ENCODE data around the gene LURAP1L. TPM values are rescaled to one million over a fixed set of nuclear protein-coding genes. Genes with fewer than 3 reads are reported as not detected.

LURAP1L gene
- total and polyA plus RNA-seq, 5 donors from 2014 or later = not detected

- no peaks in the 10 kb centered on the region for H3K4me1 ChIP-seq (ENCODE audit: control insufficient read depth, insufficient read depth, low read length, poor library complexity, severe bottlenecking)
- Mint-ChIP-seq H3K36me3 (no peaks in the 10 kb centered on the region), H3K4me1 (no peaks in the 10 kb centered on the region), H3K9me3 (peaks cover 0 to 6% (median 2%) of the 10 kb centered on the region in 7 donors), H3K27me3 (no peaks in the 10 kb centered on the region), H3K27ac (no peak overlapping the region), H3K4me3 (no peak overlapping the region)
- H3K27me3 ChIP-seq (ENCODE audit: control insufficient read depth, insufficient read depth, low read length) = no peaks in the 10 kb centered on the region
- H3K9me3 ChIP-seq (ENCODE audit: control insufficient read depth in 2 of 2, low read length in 2 of 2) = no peaks in the 10 kb centered on the region
- no peak overlapping the region for H3K27ac ChIP-seq (ENCODE audit: insufficient read depth, low read length, poor library complexity, severe bottlenecking)
- DNase-seq (no peak), ATAC-seq (ENCODE audit: low read depth in 2 of 2) (no peak)
- H3K36me3 ChIP-seq (ENCODE audit: control insufficient read depth, insufficient read depth, low read length) = no peaks in the 10 kb centered on the region
- no peak overlapping the region for H3K4me3 ChIP-seq (ENCODE audit: low read depth, low read length)
Measured at GRCh38 chr9:12826924-12827565, 52.2 kb downstream of the LURAP1L start.

- Histone ChIP-seq H3K4me3 (ENCODE audit: low read depth, low read length) (no peak overlapping the region), H3K4me1 (ENCODE audit: control insufficient read depth, insufficient read depth, low read length, poor library complexity, severe bottlenecking) (no peaks in the 10 kb centered on the region), H3K36me3 (ENCODE audit: control insufficient read depth, insufficient read depth, low read length) (no peaks in the 10 kb centered on the region), H3K27me3 (ENCODE audit: control insufficient read depth, insufficient read depth, low read length) (no peaks in the 10 kb centered on the region), H3K27ac (ENCODE audit: insufficient read depth, low read length, poor library complexity, severe bottlenecking) (no peak overlapping the region), H3K9me3 (ENCODE audit: control insufficient read depth in 2 of 2, low read length in 2 of 2) (peaks cover 2 to 9% of the 10 kb centered on the region in 2 experiments)
- H3K36me3 Mint-ChIP-seq = no peaks in the 10 kb centered on the region
- no peaks in the 10 kb centered on the region for H3K4me1 Mint-ChIP-seq
- H3K9me3 Mint-ChIP-seq = peaks cover 0 to 18% (median 7%) of the 10 kb centered on the region in 7 donors
- H3K4me3 Mint-ChIP-seq = no peak overlapping the region
- no peak for ATAC-seq (ENCODE audit: low read depth in 2 of 2)
- H3K27ac Mint-ChIP-seq = no peak overlapping the region
- DNase-seq = no peak
- H3K27me3 Mint-ChIP-seq = no peaks in the 10 kb centered on the region
Measured at GRCh38 chr9:12833701-12834100, 58.9 kb downstream of the LURAP1L start.

- DNase-seq = no peak
- Mint-ChIP-seq H3K4me3 (no peak overlapping the region), H3K27me3 (no peaks in the 10 kb centered on the region), H3K36me3 (no peaks in the 10 kb centered on the region), H3K27ac (no peak overlapping the region), H3K9me3 (peaks cover 0 to 30% (median 9%) of the 10 kb centered on the region in 7 donors), H3K4me1 (no peaks in the 10 kb centered on the region)
- Histone ChIP-seq H3K27me3 (ENCODE audit: control insufficient read depth, insufficient read depth, low read length) (no peaks in the 10 kb centered on the region), H3K4me1 (ENCODE audit: control insufficient read depth, insufficient read depth, low read length, poor library complexity, severe bottlenecking) (no peaks in the 10 kb centered on the region), H3K4me3 (ENCODE audit: low read depth, low read length) (no peak overlapping the region), H3K36me3 (ENCODE audit: control insufficient read depth, insufficient read depth, low read length) (no peaks in the 10 kb centered on the region), H3K27ac (ENCODE audit: insufficient read depth, low read length, poor library complexity, severe bottlenecking) (no peak overlapping the region), H3K9me3 (ENCODE audit: control insufficient read depth in 2 of 2, low read length in 2 of 2) (peaks cover 3 to 16% of the 10 kb centered on the region in 2 experiments)
- no peak for ATAC-seq (ENCODE audit: low read depth in 2 of 2)
Measured at GRCh38 chr9:12838546-12838945, 63.7 kb downstream of the LURAP1L start.

GRCh38 chr9:12843735-12844134 lies 68.9 kb downstream of the LURAP1L start:
- no peak for ATAC-seq (ENCODE audit: low read depth in 2 of 2)
- no peak overlapping the region for H3K27ac Mint-ChIP-seq

DNA sequence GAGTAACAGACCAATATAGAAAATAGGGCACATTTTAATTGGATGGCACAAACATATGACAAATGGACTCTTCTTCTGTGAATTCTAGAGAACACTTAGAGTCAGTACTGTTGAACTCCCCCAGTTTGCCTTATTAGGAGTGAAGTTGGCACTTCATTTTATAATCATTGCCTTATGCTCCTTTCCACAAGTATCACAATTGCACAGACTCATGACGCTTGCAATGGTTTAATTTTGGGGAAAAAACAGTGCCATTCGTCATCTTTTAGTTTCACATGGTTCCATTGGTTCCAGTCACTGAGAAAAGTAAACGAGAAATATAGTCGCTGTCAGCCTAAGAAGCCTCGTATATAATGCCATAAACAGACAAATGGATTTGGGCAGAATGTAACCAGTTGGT lies 71.2 kb downstream of the LURAP1L start:
- no peak overlapping the region for H3K27ac Mint-ChIP-seq
- H3K36me3 Mint-ChIP-seq = no peaks in the 10 kb centered on the region
- H3K9me3 ChIP-seq (ENCODE audit: control insufficient read depth in 2 of 2, low read length in 2 of 2) = peaks cover 3 to 7% of the 10 kb centered on the region in 2 experiments
- no peaks in the 10 kb centered on the region for H3K36me3 ChIP-seq (ENCODE audit: control insufficient read depth, insufficient read depth, low read length)
- no peak overlapping the region for H3K4me3 Mint-ChIP-seq
- H3K9me3 Mint-ChIP-seq = peaks cover 2 to 27% (median 8%) of the 10 kb centered on the region in 7 donors
- H3K27me3 ChIP-seq (ENCODE audit: control insufficient read depth, insufficient read depth, low read length) = no peaks in the 10 kb centered on the region
- no peak overlapping the region for H3K4me3 ChIP-seq (ENCODE audit: low read depth, low read length)
- no peaks in the 10 kb centered on the region for H3K27me3 Mint-ChIP-seq
- no peaks in the 10 kb centered on the region for H3K4me1 ChIP-seq (ENCODE audit: control insufficient read depth, insufficient read depth, low read length, poor library complexity, severe bottlenecking)
- no peak overlapping the region for H3K27ac ChIP-seq (ENCODE audit: insufficient read depth, low read length, poor library complexity, severe bottlenecking)
- DNase-seq = no peak
- no peak for ATAC-seq (ENCODE audit: low read depth in 2 of 2)
- no peaks in the 10 kb centered on the region for H3K4me1 Mint-ChIP-seq

More at GRCh38 chr9:12843735-12844134, 68.9 kb downstream of the LURAP1L start:
- Mint-ChIP-seq H3K9me3 (peaks cover 2 to 15% (median 7%) of the 10 kb centered on the region in 7 donors), H3K36me3 (no peaks in the 10 kb centered on the region), H3K4me1 (no peaks in the 10 kb centered on the region), H3K27me3 (no peaks in the 10 kb centered on the region), H3K4me3 (no peak overlapping the region)
- Histone ChIP-seq H3K27ac (ENCODE audit: insufficient read depth, low read length, poor library complexity, severe bottlenecking) (no peak overlapping the region), H3K4me3 (ENCODE audit: low read depth, low read length) (no peak overlapping the region), H3K27me3 (ENCODE audit: control insufficient read depth, insufficient read depth, low read length) (no peaks in the 10 kb centered on the region), H3K4me1 (ENCODE audit: control insufficient read depth, insufficient read depth, low read length, poor library complexity, severe bottlenecking) (no peaks in the 10 kb centered on the region), H3K36me3 (ENCODE audit: control insufficient read depth, insufficient read depth, low read length) (no peaks in the 10 kb centered on the region), H3K9me3 (ENCODE audit: control insufficient read depth in 2 of 2, low read length in 2 of 2) (peaks cover 3 to 7% of the 10 kb centered on the region in 2 experiments)
- no peak for DNase-seq

DNA sequence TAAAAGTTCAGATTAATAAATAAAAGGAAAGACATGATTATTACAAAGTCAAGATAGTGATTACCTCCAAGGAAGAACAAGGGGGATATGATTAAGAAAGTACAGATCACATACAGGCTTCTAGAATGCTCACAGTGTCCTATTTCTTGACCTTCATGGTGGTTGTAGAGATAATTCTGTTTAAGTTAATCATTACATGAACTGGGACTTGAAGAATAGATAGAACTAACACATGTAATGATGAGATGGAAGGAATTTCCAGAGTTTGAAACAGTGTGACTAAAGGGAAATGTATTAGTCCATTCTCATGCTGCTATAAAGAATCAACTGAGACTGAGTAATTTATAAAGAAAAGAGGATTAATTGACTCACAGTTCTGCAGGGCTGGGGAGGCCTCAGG lies 72.7 kb downstream of the LURAP1L start:
- ATAC-seq (ENCODE audit: low read depth in 2 of 2) (no peak), DNase-seq (no peak)
- peaks cover 0 to 25% (median 8%) of the 10 kb centered on the region in 7 donors for H3K9me3 Mint-ChIP-seq
- no peak overlapping the region for H3K4me3 ChIP-seq (ENCODE audit: low read depth, low read length)
- H3K27ac Mint-ChIP-seq = no peak overlapping the region
- H3K9me3 ChIP-seq (ENCODE audit: control insufficient read depth in 2 of 2, low read length in 2 of 2) = peaks cover 3 to 4% of the 10 kb centered on the region in 2 experiments
- no peaks in the 10 kb centered on the region for H3K36me3 Mint-ChIP-seq
- no peaks in the 10 kb centered on the region for H3K36me3 ChIP-seq (ENCODE audit: control insufficient read depth, insufficient read depth, low read length)
- H3K4me1 Mint-ChIP-seq = no peaks in the 10 kb centered on the region
- no peak overlapping the region for H3K27ac ChIP-seq (ENCODE audit: insufficient read depth, low read length, poor library complexity, severe bottlenecking)
- H3K27me3 ChIP-seq (ENCODE audit: control insufficient read depth, insufficient read depth, low read length) = no peaks in the 10 kb centered on the region
- no peaks in the 10 kb centered on the region for H3K27me3 Mint-ChIP-seq
- H3K4me1 ChIP-seq (ENCODE audit: control insufficient read depth, insufficient read depth, low read length, poor library complexity, severe bottlenecking) = no peaks in the 10 kb centered on the region
- H3K4me3 Mint-ChIP-seq = no peak overlapping the region

GRCh38 chr9:12849486-12850003 lies 74.7 kb downstream of the LURAP1L start:
- no peak overlapping the region for H3K27ac Mint-ChIP-seq
- H3K4me1 ChIP-seq (ENCODE audit: control insufficient read depth, insufficient read depth, low read length, poor library complexity, severe bottlenecking) = no peaks in the 10 kb centered on the region
- no peaks in the 10 kb centered on the region for H3K9me3 ChIP-seq (ENCODE audit: control insufficient read depth in 2 of 2, low read length in 2 of 2)
- H3K4me3 Mint-ChIP-seq = no peak overlapping the region
- no peaks in the 10 kb centered on the region for H3K36me3 ChIP-seq (ENCODE audit: control insufficient read depth, insufficient read depth, low read length)
- no peaks in the 10 kb centered on the region for H3K4me1 Mint-ChIP-seq
- no peak overlapping the region for H3K4me3 ChIP-seq (ENCODE audit: low read depth, low read length)
- H3K27me3 Mint-ChIP-seq = no peaks in the 10 kb centered on the region
- no peak for DNase-seq
- no peaks in the 10 kb centered on the region for H3K36me3 Mint-ChIP-seq
- H3K27me3 ChIP-seq (ENCODE audit: control insufficient read depth, insufficient read depth, low read length) = no peaks in the 10 kb centered on the region
- ATAC-seq (ENCODE audit: low read depth in 2 of 2) = no peak
- H3K9me3 Mint-ChIP-seq = peaks cover 1 to 24% (median 7%) of the 10 kb centered on the region in 7 donors
- no peak overlapping the region for H3K27ac ChIP-seq (ENCODE audit: insufficient read depth, low read length, poor library complexity, severe bottlenecking)

Data from CD4-positive, CD25-positive, alpha-beta regulatory T cell (primary cell).